LoVo (cell line): ENCODE measurements around the gene LRP1.

ENCODE experiments used
- DNase-seq: peaks from one replicate; pipeline ENCODE4 v3.0.0-alpha.2; 2016; ENCODE audit warnings: low spot score

The LRP1 gene

DNA sequence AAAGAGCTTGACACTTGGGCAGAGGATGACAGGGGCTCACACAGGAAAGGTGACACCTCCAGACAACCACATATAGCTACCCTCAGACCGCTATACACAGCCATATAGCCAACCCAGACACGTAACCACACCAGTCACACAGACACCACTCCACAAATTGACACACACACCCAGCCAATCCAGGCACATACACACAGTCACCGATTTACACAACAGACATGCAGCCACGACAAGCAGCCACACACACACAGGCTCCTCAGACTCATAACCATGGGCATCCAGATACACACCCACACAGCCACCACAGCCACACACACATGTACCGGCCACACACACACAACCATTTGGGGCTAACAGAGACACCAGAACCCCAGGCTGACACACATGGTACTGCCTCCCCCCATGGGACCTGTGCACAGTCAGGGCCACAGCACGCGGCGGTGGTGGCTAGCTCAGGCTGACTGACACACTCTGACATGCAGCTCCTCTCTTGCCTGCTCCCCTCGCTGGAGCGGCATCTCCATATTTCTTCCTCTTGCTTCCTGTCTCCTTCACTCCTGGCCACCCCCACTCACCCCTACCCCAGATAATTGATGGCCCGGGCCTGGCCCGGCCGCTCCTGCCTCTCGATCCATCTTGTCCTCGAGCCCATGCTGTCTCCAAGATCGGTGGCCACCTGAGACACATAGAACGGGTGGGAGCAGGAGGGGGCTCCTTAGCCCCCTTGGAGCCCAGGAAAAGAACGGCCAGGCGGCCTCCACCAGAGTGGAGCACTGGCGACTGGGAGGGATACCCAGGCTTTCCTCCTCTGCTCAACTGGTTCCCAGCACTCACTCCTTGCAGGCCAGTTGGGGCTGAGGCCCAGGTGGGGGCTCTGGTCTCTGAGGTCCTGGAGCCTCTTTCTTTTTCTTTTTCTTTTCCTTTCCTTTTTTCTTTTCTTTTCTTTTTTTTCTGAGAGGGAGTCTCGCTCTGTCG, 95.2 kb downstream of the LRP1 start:
- DNase-seq = no peak

GRCh38 chr12:57224278-57224972, 96.1 kb downstream of the LRP1 start:
- no peak for DNase-seq

GRCh38 chr12:57224973-57225679, 96.8 kb downstream of the LRP1 start:
- DNase-seq = no peak

DNA sequence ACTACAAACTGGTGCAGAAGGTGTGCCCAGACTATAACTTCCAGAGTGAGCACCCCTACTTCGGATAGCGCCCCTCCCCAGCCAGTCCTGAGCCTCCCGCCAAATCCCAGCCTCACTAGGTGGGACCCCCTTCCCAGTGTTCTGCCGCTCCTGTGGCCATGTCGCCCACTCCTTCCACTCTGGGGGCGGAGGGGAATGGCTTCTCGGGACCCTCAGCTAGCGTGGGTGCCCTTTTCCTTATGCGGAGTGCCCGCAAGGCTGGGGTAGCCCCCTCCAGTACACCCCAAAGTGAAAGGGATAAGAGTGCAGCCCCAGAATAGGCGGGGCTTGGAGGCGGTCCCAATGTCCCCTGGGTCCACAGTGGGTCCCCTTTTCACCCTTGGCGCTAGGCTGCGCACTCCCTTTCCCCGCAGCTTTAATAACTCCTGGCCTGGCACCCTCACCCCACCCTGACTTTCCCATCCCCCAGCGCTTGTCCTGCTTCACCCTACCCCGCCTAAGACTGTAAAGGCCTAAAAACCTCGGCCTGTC, 97.5 kb downstream of the LRP1 start:
- no peak for DNase-seq

DNA sequence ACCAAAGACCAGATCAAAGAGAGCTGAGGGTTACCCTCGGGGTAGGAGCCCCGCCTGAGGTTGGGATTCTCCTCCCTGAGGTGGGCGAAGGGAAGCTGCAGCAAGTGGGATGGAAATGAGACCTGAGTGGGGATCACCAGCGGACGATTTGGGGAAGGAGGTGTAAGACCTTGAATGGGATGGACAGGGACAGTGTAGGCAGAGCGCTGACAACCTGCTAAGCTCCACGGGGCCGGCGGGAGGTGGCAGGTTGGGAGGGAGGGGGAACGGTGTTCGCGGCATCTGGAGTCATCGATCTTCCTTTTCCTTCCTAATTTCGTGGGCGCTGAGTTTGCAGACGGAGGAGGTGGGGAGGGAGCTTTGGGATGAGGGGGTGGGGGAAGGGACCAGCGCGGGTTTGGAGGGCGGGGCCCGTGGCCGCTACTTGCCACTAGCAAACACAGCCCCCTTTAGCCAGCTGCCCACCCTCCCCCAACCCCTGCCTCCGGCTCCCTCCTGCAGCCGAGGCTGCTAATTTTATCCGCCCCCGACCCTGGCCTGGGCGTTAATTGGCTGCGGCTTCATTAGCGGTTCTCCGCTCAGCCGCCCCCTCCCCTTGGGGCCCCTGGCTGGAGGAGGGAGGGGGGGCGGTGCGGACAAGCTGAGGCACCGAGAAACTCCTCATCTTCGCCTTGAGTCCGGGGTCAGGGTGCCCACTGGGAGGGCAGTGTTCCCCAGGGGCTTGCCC, 98.5 kb downstream of the LRP1 start:
- no peak for DNase-seq

GRCh38 chr12:57227315-57228115, 99.2 kb downstream of the LRP1 start:
- no peak for DNase-seq

- no peak for DNase-seq
Observed at GRCh38 chr12:57229046-57229633, 100.9 kb downstream of the LRP1 start.

- peak; percentile 100 for DNase-seq
Observed at GRCh38 chr12:57229634-57230380, 101.5 kb downstream of the LRP1 start, which contains the start of gene SHMT2. Gene SHMT2 (plus strand): TSS chr12:57229711. CDS start chr12:57229779, 68 bp downstream.

DNA sequence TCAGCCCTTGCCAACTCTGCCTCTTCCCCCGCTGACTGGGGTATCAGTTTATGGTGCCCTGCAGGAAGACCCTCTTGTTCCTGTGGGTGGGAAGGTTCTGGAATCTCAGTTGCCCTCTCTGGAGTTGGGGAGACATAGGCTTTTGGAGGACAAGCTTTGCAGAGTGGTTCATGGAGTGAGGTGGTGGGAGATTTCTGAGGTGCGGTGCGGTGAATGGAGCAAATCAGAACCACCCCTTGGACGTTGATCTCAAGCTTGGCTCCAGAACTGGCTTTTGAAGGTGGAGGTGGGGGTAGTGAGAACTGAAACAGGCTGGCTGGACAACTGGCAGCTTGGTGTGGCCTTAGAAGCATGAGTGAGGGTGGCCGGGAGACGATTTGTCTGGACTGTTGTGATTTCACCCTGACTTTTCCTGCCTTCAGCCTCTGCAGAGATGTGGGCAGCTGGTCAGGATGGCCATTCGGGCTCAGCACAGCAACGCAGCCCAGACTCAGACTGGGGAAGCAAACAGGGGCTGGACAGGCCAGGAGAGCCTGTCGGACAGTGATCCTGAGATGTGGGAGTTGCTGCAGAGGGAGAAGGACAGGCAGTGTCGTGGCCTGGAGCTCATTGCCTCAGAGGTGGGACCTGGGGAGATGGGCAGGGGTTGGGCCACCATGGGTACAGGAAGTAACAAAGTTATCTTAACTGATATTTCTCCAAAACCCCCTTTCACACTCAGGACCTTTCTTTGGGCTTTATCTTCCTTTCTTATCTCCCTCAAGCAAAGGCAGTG, 102.3 kb downstream of the LRP1 start:
- DNase-seq = no peak

GRCh38 chr12:57231276-57232021, 103.2 kb downstream of the LRP1 start:
- no peak for DNase-seq

DNA sequence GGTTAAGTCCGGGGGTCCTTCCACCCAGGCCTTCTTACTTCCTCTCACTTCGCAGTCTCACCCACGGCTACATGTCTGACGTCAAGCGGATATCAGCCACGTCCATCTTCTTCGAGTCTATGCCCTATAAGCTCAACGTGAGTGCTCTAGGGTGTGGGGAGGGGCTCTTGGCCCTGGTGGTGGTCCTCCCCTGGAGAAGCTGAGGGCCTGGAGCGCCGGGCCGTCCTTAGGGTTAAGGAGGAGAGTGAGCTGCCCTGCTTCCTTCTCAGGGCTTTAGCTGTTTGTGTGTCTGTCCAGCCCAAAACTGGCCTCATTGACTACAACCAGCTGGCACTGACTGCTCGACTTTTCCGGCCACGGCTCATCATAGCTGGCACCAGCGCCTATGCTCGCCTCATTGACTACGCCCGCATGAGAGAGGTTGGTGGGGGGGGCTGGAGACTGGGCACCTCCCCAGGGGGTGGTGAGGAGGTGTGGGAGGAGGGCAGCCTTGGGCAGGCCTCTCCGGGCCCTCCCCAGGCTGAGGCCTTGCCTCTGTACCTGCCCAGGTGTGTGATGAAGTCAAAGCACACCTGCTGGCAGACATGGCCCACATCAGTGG, 104.0 kb downstream of the LRP1 start:
- DNase-seq = no peak

DNA sequence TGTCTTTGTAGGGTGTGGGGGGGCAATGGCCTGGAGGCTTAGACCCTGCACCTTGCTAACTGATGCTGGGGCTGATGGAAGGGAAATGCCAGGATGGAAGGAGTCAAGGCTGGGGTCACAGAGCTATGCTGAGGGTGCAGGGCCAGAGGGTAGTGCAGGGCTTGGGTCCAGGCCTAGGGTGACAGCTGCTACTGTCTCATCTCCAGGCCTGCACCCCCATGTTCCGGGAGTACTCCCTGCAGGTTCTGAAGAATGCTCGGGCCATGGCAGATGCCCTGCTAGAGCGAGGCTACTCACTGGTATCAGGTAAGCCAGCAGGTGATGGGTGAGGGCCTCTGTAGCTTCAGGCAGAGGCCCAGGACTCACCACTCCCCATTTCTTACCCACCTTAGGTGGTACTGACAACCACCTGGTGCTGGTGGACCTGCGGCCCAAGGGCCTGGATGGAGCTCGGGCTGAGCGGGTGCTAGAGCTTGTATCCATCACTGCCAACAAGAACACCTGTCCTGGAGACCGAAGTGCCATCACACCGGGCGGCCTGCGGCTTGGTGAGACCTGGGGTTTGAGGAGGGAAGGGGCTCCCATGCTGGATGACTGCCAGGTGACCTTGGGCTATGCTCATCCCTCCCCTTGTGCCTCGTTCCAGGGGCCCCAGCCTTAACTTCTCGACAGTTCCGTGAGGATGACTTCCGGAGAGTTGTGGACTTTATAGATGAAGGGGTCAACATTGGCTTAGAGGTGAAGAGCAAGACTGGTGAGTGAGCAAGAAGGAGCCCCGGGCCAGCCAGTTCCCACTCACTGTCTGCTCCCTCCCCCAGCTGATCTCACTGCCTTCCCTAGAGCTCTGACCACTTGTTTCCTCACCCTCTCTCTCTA, 105.3 kb downstream of the LRP1 start:
- DNase-seq = no peak

DNA sequence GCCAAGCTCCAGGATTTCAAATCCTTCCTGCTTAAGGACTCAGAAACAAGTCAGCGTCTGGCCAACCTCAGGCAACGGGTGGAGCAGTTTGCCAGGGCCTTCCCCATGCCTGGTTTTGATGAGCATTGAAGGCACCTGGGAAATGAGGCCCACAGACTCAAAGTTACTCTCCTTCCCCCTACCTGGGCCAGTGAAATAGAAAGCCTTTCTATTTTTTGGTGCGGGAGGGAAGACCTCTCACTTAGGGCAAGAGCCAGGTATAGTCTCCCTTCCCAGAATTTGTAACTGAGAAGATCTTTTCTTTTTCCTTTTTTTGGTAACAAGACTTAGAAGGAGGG, 105.9 kb downstream of the LRP1 start:
- DNase-seq = no peak

DNA sequence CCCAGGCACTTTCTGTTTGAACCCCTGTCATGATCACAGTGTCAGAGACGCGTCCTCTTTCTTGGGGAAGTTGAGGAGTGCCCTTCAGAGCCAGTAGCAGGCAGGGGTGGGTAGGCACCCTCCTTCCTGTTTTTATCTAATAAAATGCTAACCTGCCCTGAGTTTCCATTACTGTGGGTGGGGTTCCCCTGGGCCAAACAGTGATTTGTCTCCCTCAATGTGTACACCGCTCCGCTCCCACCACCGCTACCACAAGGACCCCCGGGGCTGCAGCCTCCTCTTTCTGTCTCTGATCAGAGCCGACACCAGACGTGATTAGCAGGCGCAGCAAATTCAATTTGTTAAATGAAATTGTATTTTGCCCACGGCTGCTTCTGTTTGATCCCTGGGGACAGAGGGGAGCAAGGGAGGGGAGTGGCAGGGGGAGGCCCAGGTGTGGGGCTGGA, 106.3 kb downstream of the LRP1 start:
- no peak for DNase-seq

GRCh38 chr12:57235017-57235727, 106.9 kb downstream of the LRP1 start:
- DNase-seq = no peak

GRCh38 chr12:57235728-57236131, 107.4 kb downstream of the LRP1 start:
- no peak for DNase-seq
